ENCODE measurements around the gene TBC1D1.

DNA sequence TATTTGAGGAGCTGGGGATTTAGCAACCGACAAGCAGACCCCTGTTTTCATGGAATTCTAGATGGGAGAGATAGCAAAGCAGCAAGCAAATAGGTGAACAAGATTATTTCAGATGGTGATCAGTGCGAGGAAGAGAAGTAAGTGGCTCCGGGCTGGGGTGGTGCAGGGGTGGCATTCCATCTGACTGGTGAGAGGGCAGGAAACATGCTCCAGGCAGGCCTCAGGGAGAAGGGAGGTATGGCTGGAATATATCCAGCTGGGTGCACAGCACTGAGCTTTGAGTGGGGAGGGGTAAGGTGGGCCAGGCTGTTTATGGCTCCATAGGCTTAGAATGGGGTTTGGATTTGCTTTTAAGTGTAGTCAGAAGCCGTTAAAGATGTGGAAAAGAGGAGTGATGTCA is 90.5 kb downstream of the TBC1D1 start:
- TF ChIP-seq, protein P1, sequence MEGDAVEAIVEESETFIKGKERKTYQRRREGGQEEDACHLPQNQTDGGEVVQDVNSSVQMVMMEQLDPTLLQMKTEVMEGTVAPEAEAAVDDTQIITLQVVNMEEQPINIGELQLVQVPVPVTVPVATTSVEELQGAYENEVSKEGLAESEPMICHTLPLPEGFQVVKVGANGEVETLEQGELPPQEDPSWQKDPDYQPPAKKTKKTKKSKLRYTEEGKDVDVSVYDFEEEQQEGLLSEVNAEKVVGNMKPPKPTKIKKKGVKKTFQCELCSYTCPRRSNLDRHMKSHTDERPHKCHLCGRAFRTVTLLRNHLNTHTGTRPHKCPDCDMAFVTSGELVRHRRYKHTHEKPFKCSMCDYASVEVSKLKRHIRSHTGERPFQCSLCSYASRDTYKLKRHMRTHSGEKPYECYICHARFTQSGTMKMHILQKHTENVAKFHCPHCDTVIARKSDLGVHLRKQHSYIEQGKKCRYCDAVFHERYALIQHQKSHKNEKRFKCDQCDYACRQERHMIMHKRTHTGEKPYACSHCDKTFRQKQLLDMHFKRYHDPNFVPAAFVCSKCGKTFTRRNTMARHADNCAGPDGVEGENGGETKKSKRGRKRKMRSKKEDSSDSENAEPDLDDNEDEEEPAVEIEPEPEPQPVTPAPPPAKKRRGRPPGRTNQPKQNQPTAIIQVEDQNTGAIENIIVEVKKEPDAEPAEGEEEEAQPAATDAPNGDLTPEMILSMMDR (optimal IDR thresholded peaks at IDR 0.05 in 1 of 3, IDR thresholded peaks at IDR 0.05 in 1 of 3, conservative IDR thresholded peaks at IDR 0.05 in 1 of 3; ENCODE audit: extremely low read depth in 1 of 3, insufficient read depth in 2 of 3, low read length in 3 of 3) = no peak
- TF ChIP-seq EZH2 (IDR thresholded peaks at IDR 0.05; ENCODE audit: low read length) = no peak

Data from keratinocyte (primary cell).